HG03135 (cell line): Measurements from ENCODE around the gene FASTK.

Source experiments
- ATAC-seq: cut with Tn5 transposase; IDR thresholded peaks from one replicate; pipeline ENCODE4 v1.9.1; 2021; ENCODE audit warnings: mild to moderate bottlenecking, moderate library complexity; ENCODE audit not compliant: unreplicated experiment

Gene FASTK

GRCh38 chr7:151100921-151101320 lies 20.3 kb upstream of the FASTK start:
- no peak for ATAC-seq

- ATAC-seq, result no peak
These were observed 19.0 kb upstream of the FASTK start for GRCh38 chr7:151099486-151100211.

- ATAC-seq, result no peak
These were observed 15.3 kb upstream of the FASTK start for GRCh38 chr7:151095828-151096475.

- ATAC-seq, result no peak
These were observed 14.7 kb upstream of the FASTK start for GRCh38 chr7:151095123-151095797.

- no peak for ATAC-seq
These were observed 14.1 kb upstream of the FASTK start for GRCh38 chr7:151094675-151095074.

GRCh38 chr7:151093748-151094147 lies 13.1 kb upstream of the FASTK start:
- ATAC-seq, result no peak

- no peak for ATAC-seq
These were observed 11.4 kb upstream of the FASTK start for GRCh38 chr7:151091988-151092387.

GRCh38 chr7:151091431-151091830 lies 10.8 kb upstream of the FASTK start:
- no peak for ATAC-seq

- no peak for ATAC-seq
These were observed 10.4 kb upstream of the FASTK start for GRCh38 chr7:151091003-151091402.

GRCh38 chr7:151089893-151090730 lies 9.5 kb upstream of the FASTK start:
- no peak for ATAC-seq

GRCh38 chr7:151088856-151089699 lies 8.5 kb upstream of the FASTK start:
- ATAC-seq, result no peak

GRCh38 chr7:151088019-151088855 lies 7.6 kb upstream of the FASTK start:
- ATAC-seq, result no peak

GRCh38 chr7:151087245-151088018 lies 6.8 kb upstream of the FASTK start:
- ATAC-seq, result no peak

GRCh38 chr7:151086802-151087244 lies 6.2 kb upstream of the FASTK start:
- no peak for ATAC-seq

GRCh38 chr7:151085691-151086620 lies 5.3 kb upstream of the FASTK start, which contains the start of gene AGAP3:
TSS of gene AGAP3 (plus strand) at chr7:151086475. CDS start at chr7:151086742, 267 bp downstream.
- ATAC-seq, result peak; percentile 49

GRCh38 chr7:151085329-151085690 lies 4.7 kb upstream of the FASTK start:
- ATAC-seq, result no peak

- no peak for ATAC-seq
These were observed 3.2 kb upstream of the FASTK start for GRCh38 chr7:151083824-151084160.
